ENCODE measurements around the gene AP2A2. TPM values are rescaled to one million over a fixed set of nuclear protein-coding genes. Genes with fewer than 3 reads are reported as not detected.

AP2A2 gene
- total RNA-seq, 1 donor from 2014 or later = 228 TPM

DNA sequence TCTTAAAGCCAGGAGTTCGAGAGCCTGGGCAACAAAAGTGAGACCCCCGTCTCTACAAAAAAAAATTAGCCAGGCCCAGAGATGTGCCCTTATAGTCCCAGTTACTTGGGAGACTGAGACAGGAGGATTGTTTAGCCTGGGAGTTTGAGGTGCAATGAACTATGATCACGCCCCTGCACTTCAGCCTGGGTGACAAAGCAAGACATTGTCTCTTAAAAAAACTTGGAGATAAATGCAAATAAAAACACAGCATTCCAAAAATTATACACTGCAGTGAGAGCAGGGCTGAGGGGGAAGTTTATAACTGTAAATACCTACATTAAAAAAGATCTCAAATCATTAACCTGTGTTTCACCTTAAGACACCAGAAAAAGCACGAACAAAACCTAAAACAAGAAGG lies 22.1 kb downstream of the AP2A2 start:
- peaks cover 4% of the 10 kb centered on the region for H3K27me3 Mint-ChIP-seq (ENCODE audit: unreplicated experiment)
- H3K36me3 Mint-ChIP-seq (ENCODE audit: unreplicated experiment) = peaks cover 10% of the 10 kb centered on the region

DNA sequence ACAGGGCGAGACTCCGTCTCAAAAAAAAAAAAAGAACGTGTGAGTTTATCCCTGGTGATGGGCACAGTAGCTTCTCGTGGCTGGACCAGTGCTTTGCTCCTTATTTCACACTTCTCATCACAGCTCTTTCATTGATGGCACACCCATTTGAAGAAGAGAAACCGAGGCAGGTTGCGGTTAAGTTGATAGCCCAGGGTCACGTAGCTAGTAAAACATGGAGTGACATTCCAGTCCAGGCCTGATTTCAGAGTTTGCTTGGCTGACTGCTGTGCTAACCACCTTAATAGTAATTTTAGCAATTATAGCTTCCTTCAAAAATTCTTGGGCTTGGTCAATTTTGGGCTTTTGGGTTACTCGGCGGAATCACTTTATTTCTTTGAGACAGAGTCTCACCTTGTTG lies 25.8 kb downstream of the AP2A2 start:
- H3K9me3 Mint-ChIP-seq (ENCODE audit: unreplicated experiment) = peaks cover 13% of the 10 kb centered on the region
- DNase-seq = no peak
- no peak overlapping the region for H3K27ac Mint-ChIP-seq (ENCODE audit: unreplicated experiment)
- peaks cover 35% of the 10 kb centered on the region for H3K4me1 Mint-ChIP-seq (ENCODE audit: low read depth, unreplicated experiment)
- peaks cover 15% of the 10 kb centered on the region for H3K27me3 Mint-ChIP-seq (ENCODE audit: unreplicated experiment)
- H3K4me3 Mint-ChIP-seq (ENCODE audit: unreplicated experiment) = no peak overlapping the region
- TF ChIP-seq, protein P1, sequence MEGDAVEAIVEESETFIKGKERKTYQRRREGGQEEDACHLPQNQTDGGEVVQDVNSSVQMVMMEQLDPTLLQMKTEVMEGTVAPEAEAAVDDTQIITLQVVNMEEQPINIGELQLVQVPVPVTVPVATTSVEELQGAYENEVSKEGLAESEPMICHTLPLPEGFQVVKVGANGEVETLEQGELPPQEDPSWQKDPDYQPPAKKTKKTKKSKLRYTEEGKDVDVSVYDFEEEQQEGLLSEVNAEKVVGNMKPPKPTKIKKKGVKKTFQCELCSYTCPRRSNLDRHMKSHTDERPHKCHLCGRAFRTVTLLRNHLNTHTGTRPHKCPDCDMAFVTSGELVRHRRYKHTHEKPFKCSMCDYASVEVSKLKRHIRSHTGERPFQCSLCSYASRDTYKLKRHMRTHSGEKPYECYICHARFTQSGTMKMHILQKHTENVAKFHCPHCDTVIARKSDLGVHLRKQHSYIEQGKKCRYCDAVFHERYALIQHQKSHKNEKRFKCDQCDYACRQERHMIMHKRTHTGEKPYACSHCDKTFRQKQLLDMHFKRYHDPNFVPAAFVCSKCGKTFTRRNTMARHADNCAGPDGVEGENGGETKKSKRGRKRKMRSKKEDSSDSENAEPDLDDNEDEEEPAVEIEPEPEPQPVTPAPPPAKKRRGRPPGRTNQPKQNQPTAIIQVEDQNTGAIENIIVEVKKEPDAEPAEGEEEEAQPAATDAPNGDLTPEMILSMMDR (IDR thresholded peaks at IDR 0.05; ENCODE audit: partially characterized antibody, unreplicated experiment) = no peak
- peaks cover 4% of the 10 kb centered on the region for H3K36me3 Mint-ChIP-seq (ENCODE audit: unreplicated experiment)

More for the DNA sequence above, 22.1 kb downstream of the AP2A2 start:
- Mint-ChIP-seq H3K27ac (ENCODE audit: unreplicated experiment) (no peak overlapping the region), H3K4me1 (ENCODE audit: low read depth, unreplicated experiment) (peaks cover 37% of the 10 kb centered on the region), H3K9me3 (ENCODE audit: unreplicated experiment) (peaks cover 8% of the 10 kb centered on the region), H3K4me3 (ENCODE audit: unreplicated experiment) (no peak overlapping the region)
- no peak for DNase-seq
- TF ChIP-seq, protein P1 (IDR thresholded peaks at IDR 0.05; ENCODE audit: partially characterized antibody, unreplicated experiment) = no peak

DNA sequence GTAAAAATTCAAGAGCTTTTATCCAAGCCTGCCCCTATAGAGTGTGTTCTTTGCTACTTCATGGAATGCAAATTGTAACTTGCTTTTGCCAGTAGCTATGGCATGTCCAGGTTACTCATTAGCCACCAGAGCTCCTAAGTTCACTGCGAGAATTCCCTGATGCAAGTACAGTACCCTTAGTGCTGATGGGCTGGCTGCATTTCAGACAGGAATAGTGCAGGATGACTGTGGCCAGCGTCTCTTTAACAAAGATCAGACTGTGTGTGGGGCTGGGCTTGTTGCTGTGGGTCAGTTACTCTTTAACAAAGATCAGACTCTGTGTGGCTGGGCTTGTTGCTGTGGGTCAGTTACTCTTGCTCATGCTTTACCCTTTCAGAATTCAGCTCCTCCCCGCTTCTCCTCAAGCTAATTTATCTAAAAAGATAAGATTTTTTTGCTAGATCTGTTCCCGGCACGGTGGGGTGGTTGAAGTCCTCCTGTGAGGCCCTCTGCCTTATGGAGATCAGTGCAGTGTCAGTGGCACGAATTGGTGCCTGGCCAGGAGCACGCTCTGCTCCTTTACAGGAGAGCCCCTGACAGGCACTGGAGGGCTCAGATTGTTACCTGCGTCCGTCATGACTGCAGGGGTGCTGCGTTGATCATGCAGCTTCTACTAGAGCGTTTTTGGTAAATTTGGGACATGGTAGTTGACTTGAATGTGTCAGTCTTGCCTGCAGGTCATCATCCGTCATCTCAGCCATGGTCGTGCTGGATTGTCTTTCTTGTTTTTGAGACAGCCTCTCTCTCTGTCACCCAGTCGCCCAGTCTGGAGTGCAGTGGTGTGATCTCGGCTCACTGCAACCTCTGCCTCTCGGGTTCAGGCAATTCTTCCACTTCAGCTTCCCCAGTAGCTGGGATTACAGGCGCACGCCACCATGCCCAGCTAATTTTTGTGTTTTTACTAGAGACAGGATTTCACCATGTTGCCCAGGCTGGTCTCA lies 27.0 kb downstream of the AP2A2 start:
- H3K27me3 Mint-ChIP-seq (ENCODE audit: unreplicated experiment) = peaks cover 15% of the 10 kb centered on the region
- peak overlapping the region; percentile 86 for H3K27ac Mint-ChIP-seq (ENCODE audit: unreplicated experiment)
- H3K36me3 Mint-ChIP-seq (ENCODE audit: unreplicated experiment) = peaks cover 4% of the 10 kb centered on the region
- peaks cover 45% of the 10 kb centered on the region for H3K4me1 Mint-ChIP-seq (ENCODE audit: low read depth, unreplicated experiment)
- H3K4me3 Mint-ChIP-seq (ENCODE audit: unreplicated experiment) = peak overlapping the region; percentile 50
- H3K9me3 Mint-ChIP-seq (ENCODE audit: unreplicated experiment) = peaks cover 15% of the 10 kb centered on the region
- DNase-seq = no peak
- TF ChIP-seq, protein P1 (IDR thresholded peaks at IDR 0.05; ENCODE audit: partially characterized antibody, unreplicated experiment) = no peak

DNA sequence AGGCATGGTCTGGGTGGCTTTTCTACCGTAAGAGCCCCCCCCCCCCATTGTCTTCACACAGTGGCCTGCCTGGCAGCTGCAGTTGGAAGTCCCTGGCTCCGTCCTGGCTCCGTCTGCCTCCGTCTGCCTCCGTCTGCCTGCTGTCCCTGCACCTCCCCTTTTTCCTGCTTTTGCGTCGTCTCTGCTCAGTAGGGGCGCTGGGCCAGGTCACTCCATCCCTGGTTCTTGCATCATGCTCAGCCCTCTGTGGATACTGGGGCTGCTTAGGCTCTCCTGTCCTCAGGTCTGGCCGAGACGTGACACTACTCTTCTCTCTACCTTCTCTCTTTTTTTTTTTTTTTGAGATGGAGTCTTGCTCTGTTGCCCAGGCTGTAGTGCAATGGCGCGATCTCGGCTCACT lies 27.8 kb downstream of the AP2A2 start:
- DNase-seq = no peak

More for the DNA sequence above, 27.8 kb downstream of the AP2A2 start:
- H3K27ac Mint-ChIP-seq (ENCODE audit: unreplicated experiment) = peak overlapping the region; percentile 86
- TF ChIP-seq, protein P1 (IDR thresholded peaks at IDR 0.05; ENCODE audit: partially characterized antibody, unreplicated experiment) = no peak
- H3K4me1 Mint-ChIP-seq (ENCODE audit: low read depth, unreplicated experiment) = peaks cover 52% of the 10 kb centered on the region
- H3K9me3 Mint-ChIP-seq (ENCODE audit: unreplicated experiment) = peaks cover 13% of the 10 kb centered on the region
- H3K27me3 Mint-ChIP-seq (ENCODE audit: unreplicated experiment) = peaks cover 15% of the 10 kb centered on the region
- peaks cover 4% of the 10 kb centered on the region for H3K36me3 Mint-ChIP-seq (ENCODE audit: unreplicated experiment)
- peak overlapping the region; percentile 34 for H3K4me3 Mint-ChIP-seq (ENCODE audit: unreplicated experiment)

Data from glutamatergic neuron (in vitro differentiated cells).